ENCODE measurements around the gene ZNF879.

DNA sequence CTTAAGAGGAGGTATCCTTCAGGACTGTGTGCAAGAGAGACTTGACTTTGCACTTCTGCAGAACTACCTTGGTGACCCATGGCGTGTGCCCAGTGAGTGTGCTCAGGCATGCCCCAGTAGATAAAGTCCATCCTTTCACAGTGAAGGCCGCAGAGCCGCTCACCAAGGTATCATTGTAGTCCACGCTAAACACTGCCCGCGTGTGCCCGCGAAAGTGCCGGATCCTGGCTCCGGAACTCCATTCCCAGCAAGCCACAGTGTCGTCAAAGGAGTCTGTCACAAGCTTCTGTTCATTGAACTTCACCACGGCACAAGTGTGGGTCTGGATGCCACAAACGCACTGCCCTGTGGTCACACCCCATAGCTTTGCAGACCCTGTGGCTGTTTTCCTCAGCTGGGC is 25.2 kb upstream of the ZNF879 start:
- no peak for TF ChIP-seq POLR2A (IDR thresholded peaks at IDR 0.05)
- TF ChIP-seq, protein P1, sequence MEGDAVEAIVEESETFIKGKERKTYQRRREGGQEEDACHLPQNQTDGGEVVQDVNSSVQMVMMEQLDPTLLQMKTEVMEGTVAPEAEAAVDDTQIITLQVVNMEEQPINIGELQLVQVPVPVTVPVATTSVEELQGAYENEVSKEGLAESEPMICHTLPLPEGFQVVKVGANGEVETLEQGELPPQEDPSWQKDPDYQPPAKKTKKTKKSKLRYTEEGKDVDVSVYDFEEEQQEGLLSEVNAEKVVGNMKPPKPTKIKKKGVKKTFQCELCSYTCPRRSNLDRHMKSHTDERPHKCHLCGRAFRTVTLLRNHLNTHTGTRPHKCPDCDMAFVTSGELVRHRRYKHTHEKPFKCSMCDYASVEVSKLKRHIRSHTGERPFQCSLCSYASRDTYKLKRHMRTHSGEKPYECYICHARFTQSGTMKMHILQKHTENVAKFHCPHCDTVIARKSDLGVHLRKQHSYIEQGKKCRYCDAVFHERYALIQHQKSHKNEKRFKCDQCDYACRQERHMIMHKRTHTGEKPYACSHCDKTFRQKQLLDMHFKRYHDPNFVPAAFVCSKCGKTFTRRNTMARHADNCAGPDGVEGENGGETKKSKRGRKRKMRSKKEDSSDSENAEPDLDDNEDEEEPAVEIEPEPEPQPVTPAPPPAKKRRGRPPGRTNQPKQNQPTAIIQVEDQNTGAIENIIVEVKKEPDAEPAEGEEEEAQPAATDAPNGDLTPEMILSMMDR (IDR thresholded peaks at IDR 0.05): no peak

Measured in esophagus squamous epithelium (tissue), 4 donors.